Fibroblast of upper back skin (primary cell): ENCODE data around the gene WDR83.
"Not testable (repeated sequence)": the region's sequence is repeated elsewhere in the genome, so short reads cannot be mapped to it uniquely, and the experiment has no call there.

ENCODE experiments used
- DNase-seq: peaks from one replicate; pipeline ENCODE4 v3.0.0-alpha.2; 2013

Gene WDR83

GRCh38 chr19:12656899-12657571 lies 9.6 kb upstream of the WDR83 start:
- DNase-seq, result no peak

GRCh38 chr19:12657966-12658365 lies 8.6 kb upstream of the WDR83 start:
- DNase-seq, result no peak

DNA sequence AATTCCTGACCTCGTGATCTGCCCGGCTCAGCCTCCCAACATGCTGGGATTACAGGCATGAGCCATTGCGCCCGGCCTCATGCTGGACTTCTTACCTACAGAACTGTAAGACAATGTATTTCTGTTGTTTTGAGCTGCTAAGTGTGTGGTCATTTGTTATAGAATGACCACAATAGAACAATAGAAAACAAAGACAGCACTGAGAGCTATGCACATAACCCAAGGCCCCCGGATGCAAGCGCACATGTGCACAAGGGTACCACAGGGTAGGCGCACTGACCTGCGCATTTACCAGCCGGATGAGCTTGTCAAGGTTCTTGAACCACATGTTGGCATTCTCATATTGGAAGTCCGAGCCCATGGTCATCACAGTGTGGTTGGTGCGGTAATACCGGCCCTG lies 5.6 kb upstream of the WDR83 start:
- no peak for DNase-seq

DNA sequence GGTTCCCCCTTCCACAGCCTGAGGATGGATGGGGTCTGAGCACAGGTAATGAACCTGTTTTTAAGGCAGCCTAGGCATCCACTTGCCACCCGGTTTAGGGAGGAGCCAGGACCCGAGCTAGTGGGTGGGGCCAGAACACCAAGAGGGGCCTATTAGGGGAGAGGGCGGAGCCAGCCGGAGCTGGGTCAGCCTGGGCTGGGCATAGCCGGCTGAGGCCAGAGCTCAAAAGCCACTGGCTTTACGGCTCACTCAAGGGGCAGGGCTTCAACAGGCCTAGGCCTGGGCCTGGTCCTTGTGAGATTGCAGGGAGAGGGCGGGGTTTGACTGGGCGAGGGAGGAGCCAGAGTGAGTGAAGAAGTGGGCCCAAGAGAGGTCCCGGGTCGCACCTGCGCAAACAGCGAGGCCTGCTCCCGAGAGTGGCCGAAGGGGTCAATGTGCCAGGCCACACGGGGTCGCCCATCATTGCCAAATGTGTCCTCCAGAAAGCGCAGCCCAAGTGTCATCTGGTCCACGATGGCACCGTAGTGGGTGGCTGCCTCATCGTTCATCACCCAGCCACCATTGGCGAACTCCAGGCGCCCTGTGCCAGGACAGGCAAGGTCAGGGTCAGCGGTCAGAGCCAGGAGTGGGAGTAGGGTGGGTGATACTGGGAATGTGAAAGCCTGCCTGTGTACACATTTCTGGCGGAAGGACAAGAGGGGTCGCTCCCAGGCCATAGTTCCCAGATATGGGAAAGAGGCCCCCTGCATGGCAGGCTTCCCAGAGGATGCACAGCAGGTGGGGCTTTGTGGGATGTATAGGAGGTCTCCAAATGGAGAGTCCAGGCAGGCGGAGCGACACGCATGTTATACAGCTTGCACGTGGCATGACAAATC lies 2.0 kb upstream of the WDR83 start:
- DNase-seq, result no peak

DNA sequence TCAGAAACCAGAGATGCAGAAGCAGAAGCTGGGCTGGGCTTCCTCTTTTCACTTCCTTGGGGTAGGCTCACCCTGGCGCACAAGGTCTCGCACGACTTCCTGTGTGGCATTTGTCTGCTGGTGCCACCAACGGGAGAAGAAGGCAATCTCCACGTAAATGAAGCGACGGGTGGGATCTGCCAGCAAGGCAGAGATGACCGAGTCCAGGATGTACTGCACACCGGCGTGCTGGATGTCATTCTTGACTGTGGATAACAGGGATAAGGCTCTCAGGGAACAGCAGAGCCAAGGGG lies 1.4 kb upstream of the WDR83 start:
- DNase-seq, result no peak

GRCh38 chr19:12665671-12666264 lies 839 bp upstream of the WDR83 start:
- peak; percentile 9 for DNase-seq

GRCh38 chr19:12667731-12668302 lies 1.2 kb downstream of the WDR83 start:
- no peak for DNase-seq

DNA sequence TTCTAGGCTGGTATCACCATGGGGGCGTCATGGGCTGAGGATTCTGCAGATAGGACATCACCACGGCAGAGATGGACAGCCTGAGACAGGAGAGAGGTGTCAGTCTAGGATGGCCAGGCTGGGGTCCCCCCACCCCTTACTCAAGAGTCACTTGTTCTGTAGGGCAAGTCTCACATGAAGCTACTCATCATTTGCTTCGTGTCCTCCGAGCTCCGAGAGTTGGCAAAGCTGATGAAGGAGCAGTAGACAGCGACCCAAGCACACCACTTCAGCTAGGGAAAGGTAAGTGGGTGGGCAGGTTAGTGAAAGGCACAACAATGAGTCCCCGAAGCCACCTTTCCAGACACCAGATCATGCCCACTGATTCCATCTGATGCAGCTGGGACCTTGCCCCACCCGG lies 1.7 kb downstream of the WDR83 start:
- DNase-seq, result no peak

DNA sequence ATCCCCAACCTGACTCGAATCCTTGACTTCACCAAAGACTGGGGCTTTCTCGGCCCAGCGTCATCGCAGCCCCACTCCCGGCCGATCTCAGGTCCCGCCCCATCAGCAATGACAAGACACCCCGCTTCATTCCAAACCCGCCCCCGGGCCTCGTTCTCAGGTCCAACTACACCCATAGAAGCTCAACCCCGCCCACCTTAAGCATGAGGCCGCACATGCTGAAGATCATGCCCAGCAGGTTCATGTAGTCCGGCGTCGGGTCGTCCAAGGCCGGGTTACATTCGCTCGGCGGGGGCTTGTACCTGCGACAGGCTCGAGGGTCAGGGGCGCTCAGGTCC lies 2.3 kb downstream of the WDR83 start:
- peak; percentile 21 for DNase-seq

DNA sequence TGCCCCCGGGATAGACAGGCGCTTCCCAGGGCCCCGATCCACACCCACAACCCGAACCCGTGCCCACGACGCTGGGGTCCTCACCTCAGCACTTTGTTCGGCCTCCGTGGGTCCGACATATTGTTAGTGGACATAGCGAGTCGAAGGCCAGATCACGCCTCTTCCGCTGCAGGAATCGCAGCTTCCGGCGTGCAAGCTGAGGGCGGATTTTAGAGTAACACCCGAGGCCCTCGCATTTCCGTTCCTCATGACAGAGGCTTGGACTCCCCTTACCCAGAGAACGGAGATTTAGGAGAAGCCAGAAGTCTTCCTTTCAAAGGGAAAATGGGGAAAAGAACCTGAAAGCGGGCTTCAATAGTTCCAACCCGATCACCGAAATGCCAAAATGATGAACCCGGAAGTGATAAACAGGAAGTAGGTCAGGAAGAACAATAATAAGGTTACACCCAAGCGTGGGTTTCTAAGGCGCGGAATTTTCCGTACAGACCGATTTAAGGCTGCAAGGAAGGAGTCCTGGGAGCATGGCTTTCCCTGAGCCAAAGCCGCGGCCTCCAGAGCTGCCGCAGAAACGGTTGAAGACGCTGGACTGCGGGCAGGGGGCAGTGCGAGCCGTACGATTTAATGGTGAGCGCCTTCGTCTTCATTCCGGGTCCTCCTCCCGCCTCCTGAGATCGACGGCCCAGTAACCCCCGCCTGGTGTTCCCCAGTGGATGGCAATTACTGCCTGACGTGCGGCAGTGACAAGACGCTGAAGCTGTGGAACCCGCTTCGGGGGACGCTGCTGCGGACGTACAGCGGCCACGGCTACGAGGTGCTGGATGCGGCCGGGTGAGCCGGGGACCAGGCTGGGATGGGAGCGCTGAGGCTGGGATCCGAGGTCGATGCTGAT lies 2.9 kb downstream of the WDR83 start:
- DNase-seq, result peak; percentile 74

DNA sequence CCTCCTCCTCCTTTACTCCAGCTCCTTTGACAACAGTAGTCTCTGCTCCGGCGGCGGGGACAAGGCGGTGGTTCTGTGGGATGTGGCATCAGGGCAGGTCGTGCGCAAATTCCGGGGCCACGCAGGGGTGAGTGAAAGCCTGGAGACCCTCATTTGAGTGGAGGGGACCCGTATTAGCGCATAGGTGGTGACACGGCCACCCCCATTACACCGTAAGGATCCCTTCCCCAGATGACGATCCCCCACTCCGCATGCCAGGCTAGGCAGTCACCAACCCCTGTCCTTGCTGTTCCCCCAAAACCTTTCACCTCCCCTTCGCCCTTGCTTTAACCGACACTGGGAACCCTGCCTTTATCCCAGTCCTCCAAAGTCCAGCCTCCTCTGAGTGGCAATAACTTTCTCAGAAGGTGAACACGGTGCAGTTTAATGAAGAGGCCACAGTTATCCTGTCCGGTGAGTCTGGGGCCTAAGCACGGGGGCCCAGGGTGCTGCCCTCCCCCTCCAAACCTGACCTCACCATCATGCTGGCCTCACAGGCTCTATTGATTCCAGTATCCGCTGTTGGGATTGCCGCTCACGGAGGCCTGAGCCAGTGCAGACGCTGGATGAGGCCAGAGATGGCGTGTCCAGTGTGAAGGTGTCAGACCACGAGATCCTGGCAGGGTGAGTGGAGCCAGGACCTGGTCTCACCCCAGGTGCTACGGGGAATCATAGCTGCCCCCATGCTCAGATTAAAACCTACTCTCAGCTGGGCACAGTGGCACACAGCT lies 3.7 kb downstream of the WDR83 start:
- no peak for DNase-seq

- no peak for DNase-seq
These were observed 6.1 kb downstream of the WDR83 start for GRCh38 chr19:12672744-12673143.

- no peak for DNase-seq
These were observed 8.8 kb downstream of the WDR83 start for GRCh38 chr19:12675399-12675798.

- no peak for DNase-seq
These were observed 9.3 kb downstream of the WDR83 start for GRCh38 chr19:12675940-12676339.

DNA sequence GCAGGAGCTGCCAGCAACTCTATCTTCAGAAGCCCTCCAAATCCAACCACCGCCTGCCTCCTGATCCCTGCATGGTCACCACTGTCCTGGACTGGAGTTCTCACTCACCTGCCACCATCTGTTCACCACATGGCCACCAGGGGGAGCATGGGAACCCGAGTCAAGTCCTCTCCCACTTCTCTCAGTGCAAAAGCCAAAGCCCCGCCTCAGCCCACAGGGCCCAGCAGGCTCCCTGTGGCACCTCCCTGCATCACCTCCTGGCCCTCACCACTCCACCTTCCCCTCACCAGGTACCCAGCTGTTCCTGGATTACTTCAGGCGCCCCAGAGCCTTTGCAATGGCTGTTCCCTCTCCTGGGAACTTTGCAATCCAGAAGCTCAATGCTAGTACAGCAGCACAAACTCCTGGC lies 9.8 kb downstream of the WDR83 start:
- DNase-seq, result peak; percentile 68

DNA sequence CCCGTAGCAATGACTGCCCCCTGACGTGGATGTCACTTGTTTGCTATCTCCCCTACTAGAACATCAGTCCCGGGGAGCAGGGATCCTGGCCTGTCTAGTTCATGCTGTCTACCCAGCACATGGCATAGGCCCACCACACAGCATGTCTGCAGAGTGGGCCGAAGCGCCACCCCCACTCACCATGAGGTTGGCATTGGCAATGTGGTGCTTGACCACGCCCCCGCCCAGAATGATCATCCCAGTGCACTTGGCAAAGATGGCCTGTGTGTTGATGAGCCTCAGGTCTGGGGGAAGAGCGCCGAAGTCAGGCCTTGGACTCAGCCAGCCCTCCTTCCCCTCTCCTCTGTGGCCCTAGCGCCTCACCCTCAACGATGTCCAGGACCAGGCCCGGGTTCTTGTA lies 10.3 kb downstream of the WDR83 start:
- no peak for DNase-seq

GRCh38 chr19:12678039-12678438 lies 11.4 kb downstream of the WDR83 start:
- DNase-seq, result not testable (repeated sequence)

DNA sequence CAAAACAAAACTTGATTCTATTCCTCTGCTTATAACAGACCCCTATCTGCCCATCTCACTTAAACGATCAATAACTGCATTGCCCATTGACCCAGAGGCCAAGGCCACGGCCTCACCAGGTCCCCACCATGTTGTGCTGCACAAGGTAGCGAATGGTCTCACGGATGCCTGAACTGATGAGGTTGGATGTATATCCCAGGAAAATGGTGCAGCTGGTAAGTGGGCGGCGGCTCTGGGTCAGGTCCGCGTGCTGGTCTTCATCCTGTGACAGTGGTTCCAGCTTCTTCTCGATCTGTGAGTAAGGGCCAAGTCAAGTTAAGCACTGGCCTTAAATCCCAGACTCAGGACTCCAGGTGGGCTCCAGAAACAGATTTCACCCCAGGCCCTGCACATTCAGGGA lies 13.4 kb downstream of the WDR83 start:
- DNase-seq, result no peak

GRCh38 chr19:12681074-12681987 lies 14.7 kb downstream of the WDR83 start, which contains the start of gene DHPS:
TSS of gene DHPS (minus strand) at chr19:12681880. CDS start at chr19:12681766, 114 bp downstream.
- peak; percentile 98 for DNase-seq

GRCh38 chr19:12685831-12686230 lies 19.2 kb downstream of the WDR83 start:
- no peak for DNase-seq
